SH-SY5Y (cell line): ENCODE results near the gene FGGY.

Experiments
- GATA2 ChIP-seq: IDR thresholded peaks from 2 replicates; pipeline ENCODE4 v1.6.1; 2011; ENCODE audit warnings: mild to moderate bottlenecking, low read depth, low read length
- GATA3 ChIP-seq: IDR thresholded peaks from 2 replicates; pipeline ENCODE4 v1.6.1; 2011; ENCODE audit warnings: low read depth, mild to moderate bottlenecking, low read length, moderate library complexity

GRCh38 chr1:59798600-59798999 lies 501.7 kb downstream of the FGGY start:
- TF ChIP-seq GATA3, result no peak
- TF ChIP-seq GATA2, result no peak
